Measurements from ENCODE around the gene PDE8A. TPM values are rescaled to one million over a fixed set of nuclear protein-coding genes. Genes with fewer than 3 reads are reported as not detected.

PDE8A gene
- total and polyA plus RNA-seq, 9 donors, result 14.1 to 32.7 (median 24.0) TPM

GRCh38 chr15:85097725-85098124 is 116.1 kb downstream of the PDE8A start:
- Histone ChIP-seq H3K27me3 (ENCODE audit: control insufficient read depth, insufficient read depth, low read length) (no peaks in the 10 kb centered on the region), H3K4me3 (ENCODE audit: low read length) (no peak overlapping the region), H3K27ac (ENCODE audit: low read length) (no peak overlapping the region), H3K4me1 (ENCODE audit: control insufficient read depth, insufficient read depth, low read length) (no peaks in the 10 kb centered on the region), H3K36me3 (ENCODE audit: control insufficient read depth, insufficient read depth, low read length) (peaks cover 31% of the 10 kb centered on the region), H3K9me3 (replicated peaks; ENCODE audit: control insufficient read depth, low read depth, low read length) (no peaks in the 10 kb centered on the region)
- WGBS (ENCODE audit: insufficient coverage), result no CpG with 5 or more reads among the region's 2 CpGs
- DNase-seq, result no peak

- Histone ChIP-seq H3K27ac (ENCODE audit: low read length) (no peak overlapping the region), H3K4me3 (ENCODE audit: low read length) (no peak overlapping the region), H3K4me1 (ENCODE audit: control insufficient read depth, insufficient read depth, low read length) (no peaks in the 10 kb centered on the region), H3K9me3 (replicated peaks; ENCODE audit: control insufficient read depth, low read depth, low read length) (no peaks in the 10 kb centered on the region), H3K36me3 (ENCODE audit: control insufficient read depth, insufficient read depth, low read length) (peaks cover 32% of the 10 kb centered on the region), H3K27me3 (ENCODE audit: control insufficient read depth, insufficient read depth, low read length) (no peaks in the 10 kb centered on the region)
- 95% methylated on average over 5 of the region's 10 CpGs for WGBS (ENCODE audit: insufficient coverage)
- no peak for DNase-seq
Measured at GRCh38 chr15:85099195-85099803, 117.6 kb downstream of the PDE8A start.

- peaks cover 30% of the 10 kb centered on the region for H3K36me3 ChIP-seq (ENCODE audit: control insufficient read depth, insufficient read depth, low read length)
- no peak overlapping the region for H3K27ac ChIP-seq (ENCODE audit: low read length)
- no peak overlapping the region for H3K4me3 ChIP-seq (ENCODE audit: low read length)
- DNase-seq, result no peak
- H3K9me3 ChIP-seq (replicated peaks; ENCODE audit: control insufficient read depth, low read depth, low read length), result no peaks in the 10 kb centered on the region
- H3K4me1 ChIP-seq (ENCODE audit: control insufficient read depth, insufficient read depth, low read length), result no peaks in the 10 kb centered on the region
- WGBS (ENCODE audit: insufficient coverage), result 75% methylated on average over 5 of the region's 10 CpGs
- no peaks in the 10 kb centered on the region for H3K27me3 ChIP-seq (ENCODE audit: control insufficient read depth, insufficient read depth, low read length)
Measured at GRCh38 chr15:85100186-85100937, 118.7 kb downstream of the PDE8A start.

- H3K4me3 ChIP-seq (ENCODE audit: low read length), result no peak overlapping the region
- WGBS (ENCODE audit: insufficient coverage), result 100% methylated on average over 1 of the region's 2 CpGs
- peaks cover 28% of the 10 kb centered on the region for H3K36me3 ChIP-seq (ENCODE audit: control insufficient read depth, insufficient read depth, low read length)
- H3K9me3 ChIP-seq (replicated peaks; ENCODE audit: control insufficient read depth, low read depth, low read length), result no peaks in the 10 kb centered on the region
- no peak overlapping the region for H3K27ac ChIP-seq (ENCODE audit: low read length)
- peak; percentile 7 for DNase-seq
- H3K4me1 ChIP-seq (ENCODE audit: control insufficient read depth, insufficient read depth, low read length), result no peaks in the 10 kb centered on the region
- no peaks in the 10 kb centered on the region for H3K27me3 ChIP-seq (ENCODE audit: control insufficient read depth, insufficient read depth, low read length)
Measured at GRCh38 chr15:85104584-85104983, 122.9 kb downstream of the PDE8A start.

- Histone ChIP-seq H3K27me3 (ENCODE audit: control insufficient read depth, insufficient read depth, low read length) (no peaks in the 10 kb centered on the region), H3K36me3 (ENCODE audit: control insufficient read depth, insufficient read depth, low read length) (peaks cover 23% of the 10 kb centered on the region), H3K9me3 (replicated peaks; ENCODE audit: control insufficient read depth, low read depth, low read length) (no peaks in the 10 kb centered on the region), H3K4me3 (ENCODE audit: low read length) (no peak overlapping the region), H3K4me1 (ENCODE audit: control insufficient read depth, insufficient read depth, low read length) (no peaks in the 10 kb centered on the region), H3K27ac (ENCODE audit: low read length) (no peak overlapping the region)
- 86% methylated on average over 3 of the region's 4 CpGs for WGBS (ENCODE audit: insufficient coverage)
- no peak for DNase-seq
Measured at GRCh38 chr15:85108136-85108535, 126.5 kb downstream of the PDE8A start.

- Histone ChIP-seq H3K4me3 (ENCODE audit: low read length) (no peak overlapping the region), H3K9me3 (replicated peaks; ENCODE audit: control insufficient read depth, low read depth, low read length) (no peaks in the 10 kb centered on the region), H3K36me3 (ENCODE audit: control insufficient read depth, insufficient read depth, low read length) (peaks cover 11% of the 10 kb centered on the region), H3K4me1 (ENCODE audit: control insufficient read depth, insufficient read depth, low read length) (no peaks in the 10 kb centered on the region), H3K27me3 (ENCODE audit: control insufficient read depth, insufficient read depth, low read length) (no peaks in the 10 kb centered on the region), H3K27ac (ENCODE audit: low read length) (no peak overlapping the region)
- no CpG with 5 or more reads among the region's 2 CpGs for WGBS (ENCODE audit: insufficient coverage)
- DNase-seq, result no peak
Measured at GRCh38 chr15:85109333-85109732, 127.7 kb downstream of the PDE8A start.

- Histone ChIP-seq H3K4me1 (ENCODE audit: control insufficient read depth, insufficient read depth, low read length) (no peaks in the 10 kb centered on the region), H3K36me3 (ENCODE audit: control insufficient read depth, insufficient read depth, low read length) (peaks cover 33% of the 10 kb centered on the region), H3K27ac (ENCODE audit: low read length) (no peak overlapping the region), H3K4me3 (ENCODE audit: low read length) (no peak overlapping the region), H3K9me3 (replicated peaks; ENCODE audit: control insufficient read depth, low read depth, low read length) (no peaks in the 10 kb centered on the region), H3K27me3 (ENCODE audit: control insufficient read depth, insufficient read depth, low read length) (no peaks in the 10 kb centered on the region)
- 100% methylated on average over 1 of the region's 3 CpGs for WGBS (ENCODE audit: insufficient coverage)
- DNase-seq, result no peak
Measured at GRCh38 chr15:85112997-85113396, 131.3 kb downstream of the PDE8A start.

- WGBS (ENCODE audit: insufficient coverage), result 66% methylated on average over 3 of the region's 4 CpGs
- Histone ChIP-seq H3K36me3 (ENCODE audit: control insufficient read depth, insufficient read depth, low read length) (peaks cover 30% of the 10 kb centered on the region), H3K9me3 (replicated peaks; ENCODE audit: control insufficient read depth, low read depth, low read length) (no peaks in the 10 kb centered on the region), H3K27ac (ENCODE audit: low read length) (no peak overlapping the region), H3K4me1 (ENCODE audit: control insufficient read depth, insufficient read depth, low read length) (no peaks in the 10 kb centered on the region), H3K4me3 (ENCODE audit: low read length) (no peak overlapping the region), H3K27me3 (ENCODE audit: control insufficient read depth, insufficient read depth, low read length) (no peaks in the 10 kb centered on the region)
- no peak for DNase-seq
Measured at GRCh38 chr15:85114886-85115285, 133.2 kb downstream of the PDE8A start.

GRCh38 chr15:85116066-85116465 is 134.4 kb downstream of the PDE8A start:
- peaks cover 34% of the 10 kb centered on the region for H3K36me3 ChIP-seq (ENCODE audit: control insufficient read depth, insufficient read depth, low read length)
- H3K4me1 ChIP-seq (ENCODE audit: control insufficient read depth, insufficient read depth, low read length), result no peaks in the 10 kb centered on the region
- H3K9me3 ChIP-seq (replicated peaks; ENCODE audit: control insufficient read depth, low read depth, low read length), result no peaks in the 10 kb centered on the region
- H3K27me3 ChIP-seq (ENCODE audit: control insufficient read depth, insufficient read depth, low read length), result no peaks in the 10 kb centered on the region
- WGBS (ENCODE audit: insufficient coverage), result 100% methylated on average over 1 of the region's 1 CpG
- DNase-seq, result no peak
- no peak overlapping the region for H3K27ac ChIP-seq (ENCODE audit: low read length)
- H3K4me3 ChIP-seq (ENCODE audit: low read length), result no peak overlapping the region

- 100% methylated on average over 2 of the region's 3 CpGs for WGBS (ENCODE audit: insufficient coverage)
- no peak overlapping the region for H3K27ac ChIP-seq (ENCODE audit: low read length)
- DNase-seq, result no peak
- no peaks in the 10 kb centered on the region for H3K4me1 ChIP-seq (ENCODE audit: control insufficient read depth, insufficient read depth, low read length)
- H3K36me3 ChIP-seq (ENCODE audit: control insufficient read depth, insufficient read depth, low read length), result peaks cover 38% of the 10 kb centered on the region
- H3K9me3 ChIP-seq (replicated peaks; ENCODE audit: control insufficient read depth, low read depth, low read length), result no peaks in the 10 kb centered on the region
- H3K4me3 ChIP-seq (ENCODE audit: low read length), result no peak overlapping the region
- no peaks in the 10 kb centered on the region for H3K27me3 ChIP-seq (ENCODE audit: control insufficient read depth, insufficient read depth, low read length)
Measured at GRCh38 chr15:85116494-85116893, 134.8 kb downstream of the PDE8A start.
